ENCODE measurements around the gene KLHL7.

- no peak for TF ChIP-seq CTCF (conservative IDR thresholded peaks at IDR 0.05 in 1 of 2, IDR thresholded peaks at IDR 0.05 in 1 of 2; ENCODE audit: extremely low read depth in 1 of 2, insufficient read depth in 1 of 2, low read depth in 1 of 2, low read length in 2 of 2)
- no peak for TF ChIP-seq EZH2 (IDR thresholded peaks at IDR 0.05; ENCODE audit: borderline replicate concordance, low read length)
Observed at GRCh38 chr7:23207021-23207420, 101.4 kb downstream of the KLHL7 start.
